GM10847 (cell line): Measurements from ENCODE around the gene ERG28.

Experiments used
- POLR2A ChIP-seq: IDR thresholded peaks from 2 replicates; pipeline ENCODE4 v1.6.1; 2011; ENCODE audit not compliant: insufficient read length; ENCODE audit errors: extremely low read depth

ERG28 gene

DNA sequence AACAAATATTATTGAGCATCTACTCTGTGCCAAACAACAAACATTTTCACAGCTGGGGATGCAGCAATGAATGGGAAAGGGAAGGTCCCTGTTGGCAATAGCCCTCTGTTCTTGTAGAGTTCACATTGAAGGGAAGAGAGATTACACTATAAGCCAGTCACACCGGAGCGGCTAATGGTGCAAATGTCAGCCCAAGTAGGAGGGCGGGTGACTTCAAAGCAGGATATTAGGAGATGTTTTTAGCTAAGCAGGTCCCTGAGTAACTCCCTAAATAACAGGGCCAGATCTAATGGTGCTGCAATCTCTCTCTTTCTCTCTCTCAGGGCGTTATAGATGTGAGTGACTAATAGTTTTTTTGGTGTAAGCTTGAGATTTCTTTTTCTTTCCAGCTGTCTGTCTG is 51.6 kb downstream of the ERG28 start:
- TF ChIP-seq POLR2A, result no peak

DNA sequence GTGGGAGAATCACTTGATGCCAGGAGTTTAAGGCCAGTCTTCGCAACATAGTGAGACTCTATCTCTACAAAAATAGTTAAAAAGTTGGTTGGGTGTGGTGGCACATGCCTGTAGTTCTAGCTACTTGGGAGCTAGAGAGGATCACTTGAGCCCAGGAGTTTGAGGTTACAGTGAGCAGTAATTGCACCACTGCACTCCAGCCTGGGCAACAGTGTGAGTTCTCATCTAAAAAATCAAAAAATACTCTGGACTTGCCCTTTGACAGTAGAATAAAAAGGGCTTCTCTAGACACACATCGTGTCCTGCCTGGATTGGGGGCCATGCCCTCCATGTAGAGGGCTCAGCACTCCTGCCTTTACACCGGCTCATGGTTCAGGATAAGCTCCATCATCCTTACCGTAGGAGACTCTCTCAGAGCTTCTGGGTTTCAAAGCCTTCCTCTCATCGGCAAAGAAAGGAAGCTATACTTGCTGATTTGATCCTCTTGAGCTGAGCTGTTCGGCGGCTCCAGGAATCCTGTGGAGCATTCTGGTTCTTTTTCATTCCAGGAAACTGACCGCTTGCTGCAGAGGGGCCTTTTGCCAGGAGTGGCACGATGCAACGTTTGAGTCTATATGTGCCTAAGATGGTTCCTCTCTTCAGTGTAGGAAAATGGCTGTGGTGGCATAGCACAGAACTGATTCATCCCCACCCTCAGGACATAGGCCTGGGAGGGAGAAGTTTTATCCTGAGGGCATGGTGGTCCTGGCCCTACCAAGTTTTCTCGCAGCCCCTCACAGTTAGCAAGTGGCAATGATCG is 52.6 kb downstream of the ERG28 start:
- no peak for TF ChIP-seq POLR2A

DNA sequence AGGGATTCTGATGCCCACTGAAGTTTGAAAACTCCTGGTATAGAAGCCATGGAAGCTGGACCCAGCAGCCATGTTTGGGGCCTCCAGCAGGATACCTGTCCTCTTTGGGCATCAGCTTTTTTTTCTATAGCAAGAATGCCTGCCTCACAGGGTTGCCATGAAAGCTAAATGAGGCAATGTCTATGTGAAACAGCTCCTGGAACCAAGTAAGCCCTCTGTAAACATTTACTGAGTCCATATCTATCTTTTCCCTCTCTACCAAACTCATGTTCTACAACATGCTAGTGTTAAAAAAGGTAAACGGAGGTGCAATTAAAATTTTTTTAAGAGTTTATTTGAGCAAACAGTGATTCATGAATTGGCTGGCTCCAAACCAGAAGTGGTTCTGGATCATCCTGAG is 53.6 kb downstream of the ERG28 start:
- no peak for TF ChIP-seq POLR2A

DNA sequence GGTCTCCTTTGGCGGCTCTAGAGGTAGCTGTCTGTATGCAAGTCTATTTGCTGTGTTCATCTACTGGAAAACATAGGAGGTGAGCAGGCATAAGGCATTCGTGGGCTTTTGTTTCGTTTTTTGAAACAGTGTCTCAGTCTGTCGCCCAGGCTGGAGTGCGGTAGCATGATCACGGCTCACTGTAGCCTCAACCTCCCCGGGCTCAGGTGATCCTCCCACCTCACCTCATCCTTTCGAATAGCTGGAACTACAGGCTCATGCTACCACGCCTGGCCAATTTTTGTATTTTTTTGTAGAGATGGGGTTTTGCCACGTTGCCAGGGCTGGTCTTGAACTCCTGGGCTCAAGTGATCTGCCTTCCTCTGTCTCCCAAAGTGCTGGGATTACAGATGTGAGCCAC is 54.8 kb downstream of the ERG28 start:
- no peak for TF ChIP-seq POLR2A

DNA sequence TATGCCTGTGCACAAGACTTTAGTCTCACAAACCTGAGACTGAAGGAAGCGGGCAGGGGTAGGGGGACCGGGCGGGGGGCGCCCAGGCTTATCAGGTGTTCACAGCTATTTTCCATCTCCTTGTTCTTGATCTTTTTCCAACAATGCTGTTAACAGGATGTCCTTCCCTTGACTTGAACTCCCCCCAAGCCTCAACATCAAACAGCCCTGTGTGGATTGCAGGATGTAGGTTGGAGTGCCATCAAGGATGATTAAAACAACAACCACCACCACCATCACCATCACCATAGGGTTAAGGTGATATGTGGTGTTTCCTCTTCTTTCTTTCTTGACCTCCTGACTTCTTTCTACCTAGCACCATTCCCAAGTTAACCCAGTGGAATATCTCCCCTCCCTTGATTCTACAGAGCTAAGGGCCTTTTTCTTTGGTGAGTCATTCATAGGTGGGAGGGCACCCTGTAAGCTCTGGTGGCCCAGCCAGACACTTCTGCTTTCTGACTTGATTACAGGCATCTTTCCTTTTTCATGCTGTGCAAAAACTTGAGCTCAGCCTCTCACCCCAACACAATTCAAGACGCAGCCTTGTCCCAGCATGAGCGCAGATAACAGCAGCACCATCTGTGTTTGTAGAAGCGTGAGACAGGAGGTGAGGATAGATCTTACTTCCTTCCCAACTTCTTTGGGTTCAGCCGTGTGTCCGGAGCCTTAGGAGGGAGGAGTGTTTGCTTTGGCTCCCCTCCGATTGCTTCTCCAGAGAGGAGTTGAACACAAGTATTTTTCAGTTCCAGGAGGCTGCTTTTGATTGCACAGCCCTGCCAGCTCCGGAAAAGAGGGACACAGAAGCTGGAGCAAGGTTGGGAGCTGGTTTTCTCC is 55.5 kb downstream of the ERG28 start:
- no peak for TF ChIP-seq POLR2A

DNA sequence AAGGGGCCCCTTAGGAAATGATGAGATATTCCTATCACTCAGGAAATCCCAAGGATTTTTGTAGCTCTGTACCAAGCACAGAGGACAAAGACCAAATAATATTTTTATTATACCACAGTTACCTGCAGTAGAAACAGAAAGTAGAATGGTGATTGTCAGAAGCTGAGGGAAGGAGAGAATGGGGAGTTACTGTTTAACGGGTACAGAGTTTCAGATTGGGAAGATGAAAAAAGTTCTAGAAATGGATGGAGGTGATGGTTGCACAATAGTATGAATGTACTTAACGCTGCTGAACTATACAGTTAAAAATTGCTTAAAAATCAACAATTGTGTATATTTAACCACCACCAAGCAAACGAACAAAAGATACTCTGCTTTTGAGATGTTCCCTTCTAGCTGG is 58.2 kb downstream of the ERG28 start:
- TF ChIP-seq POLR2A, result no peak
